Uterus (tissue), 2 donors: ENCODE measurements around the gene AASDH.

Experiments
- CTCF ChIP-seq, 4 experiments: fragments of 200-600 bp in 2 of 4; fragments of 450-650 bp in 2 of 4; sonication (generic) in 2 of 4; IDR thresholded peaks; one replicate each; pipeline ENCODE4 v1.5.1; 2016 to 2019; ENCODE audit warnings: antibody characterized with exemption in 4 of 4, mild to moderate bottlenecking in 2 of 4, moderate library complexity in 1 of 4
- POLR2A ChIP-seq, 2 donors: fragments of 450-650 bp; IDR thresholded peaks; one replicate each; pipeline ENCODE4 v1.6.1; 2016; ENCODE audit warnings: antibody characterized with exemption in 2 of 2, mild to moderate bottlenecking in 1 of 2, moderate library complexity in 1 of 2

DNA sequence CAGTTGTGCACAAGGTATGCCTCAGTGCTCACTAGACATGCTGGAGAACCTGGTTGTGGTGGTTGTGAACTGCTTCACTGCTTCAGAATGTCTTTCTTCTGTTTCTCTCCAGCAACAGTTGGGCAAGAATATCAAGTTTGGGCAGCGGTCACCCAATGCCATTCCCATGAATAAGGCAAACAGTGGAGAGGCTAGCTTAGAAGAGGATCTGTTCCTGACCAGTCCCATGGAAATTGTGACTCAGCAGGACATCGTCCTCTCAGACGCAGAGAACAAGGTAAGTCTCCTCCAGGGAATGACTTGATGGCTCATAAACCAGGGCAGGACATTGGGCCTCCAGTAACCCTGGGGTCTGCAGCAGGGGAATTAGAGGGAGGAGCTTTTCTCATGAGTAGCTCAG lies 79.9 kb downstream of the AASDH start:
- TF ChIP-seq CTCF (IDR thresholded peaks at IDR 0.05): no peak
- TF ChIP-seq POLR2A (IDR thresholded peaks at IDR 0.05): no peak
